GM10266 (cell line): Measurements from ENCODE around the gene FOXL1.

Experiments
- DNase-seq: peaks from one replicate; pipeline ENCODE4 v3.0.0; 2012; ENCODE audit errors: extremely low spot score
- TF ChIP-seq, protein P1 (sequence below): IDR thresholded peaks from 2 replicates; pipeline ENCODE4 v1.5.1; 2012; ENCODE audit warnings: mild to moderate bottlenecking, low read depth; ENCODE audit not compliant: control insufficient read depth, insufficient read depth; ENCODE audit errors: missing control alignments

The FOXL1 gene

DNA sequence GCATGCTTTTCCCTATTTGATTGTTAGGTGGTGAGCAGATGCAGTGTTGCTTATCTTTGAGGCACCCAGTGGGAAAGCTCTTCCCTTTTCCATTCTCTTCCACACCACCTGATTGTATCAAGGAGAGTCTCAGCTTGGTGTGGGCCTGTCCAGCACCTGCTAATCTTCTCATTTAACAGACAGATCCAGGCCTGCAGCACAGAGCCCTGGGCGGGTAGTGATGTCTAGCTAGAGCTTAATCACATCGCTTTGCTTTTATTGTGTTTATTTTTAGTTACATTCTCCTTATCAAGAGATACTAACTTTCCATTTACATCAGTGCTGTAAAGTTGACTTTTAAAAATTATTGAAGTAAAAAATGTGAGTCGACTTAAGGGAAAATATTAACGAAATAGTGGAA is 24.2 kb downstream of the FOXL1 start:
- no peak for DNase-seq
- TF ChIP-seq, protein P1, sequence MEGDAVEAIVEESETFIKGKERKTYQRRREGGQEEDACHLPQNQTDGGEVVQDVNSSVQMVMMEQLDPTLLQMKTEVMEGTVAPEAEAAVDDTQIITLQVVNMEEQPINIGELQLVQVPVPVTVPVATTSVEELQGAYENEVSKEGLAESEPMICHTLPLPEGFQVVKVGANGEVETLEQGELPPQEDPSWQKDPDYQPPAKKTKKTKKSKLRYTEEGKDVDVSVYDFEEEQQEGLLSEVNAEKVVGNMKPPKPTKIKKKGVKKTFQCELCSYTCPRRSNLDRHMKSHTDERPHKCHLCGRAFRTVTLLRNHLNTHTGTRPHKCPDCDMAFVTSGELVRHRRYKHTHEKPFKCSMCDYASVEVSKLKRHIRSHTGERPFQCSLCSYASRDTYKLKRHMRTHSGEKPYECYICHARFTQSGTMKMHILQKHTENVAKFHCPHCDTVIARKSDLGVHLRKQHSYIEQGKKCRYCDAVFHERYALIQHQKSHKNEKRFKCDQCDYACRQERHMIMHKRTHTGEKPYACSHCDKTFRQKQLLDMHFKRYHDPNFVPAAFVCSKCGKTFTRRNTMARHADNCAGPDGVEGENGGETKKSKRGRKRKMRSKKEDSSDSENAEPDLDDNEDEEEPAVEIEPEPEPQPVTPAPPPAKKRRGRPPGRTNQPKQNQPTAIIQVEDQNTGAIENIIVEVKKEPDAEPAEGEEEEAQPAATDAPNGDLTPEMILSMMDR: no peak

DNA sequence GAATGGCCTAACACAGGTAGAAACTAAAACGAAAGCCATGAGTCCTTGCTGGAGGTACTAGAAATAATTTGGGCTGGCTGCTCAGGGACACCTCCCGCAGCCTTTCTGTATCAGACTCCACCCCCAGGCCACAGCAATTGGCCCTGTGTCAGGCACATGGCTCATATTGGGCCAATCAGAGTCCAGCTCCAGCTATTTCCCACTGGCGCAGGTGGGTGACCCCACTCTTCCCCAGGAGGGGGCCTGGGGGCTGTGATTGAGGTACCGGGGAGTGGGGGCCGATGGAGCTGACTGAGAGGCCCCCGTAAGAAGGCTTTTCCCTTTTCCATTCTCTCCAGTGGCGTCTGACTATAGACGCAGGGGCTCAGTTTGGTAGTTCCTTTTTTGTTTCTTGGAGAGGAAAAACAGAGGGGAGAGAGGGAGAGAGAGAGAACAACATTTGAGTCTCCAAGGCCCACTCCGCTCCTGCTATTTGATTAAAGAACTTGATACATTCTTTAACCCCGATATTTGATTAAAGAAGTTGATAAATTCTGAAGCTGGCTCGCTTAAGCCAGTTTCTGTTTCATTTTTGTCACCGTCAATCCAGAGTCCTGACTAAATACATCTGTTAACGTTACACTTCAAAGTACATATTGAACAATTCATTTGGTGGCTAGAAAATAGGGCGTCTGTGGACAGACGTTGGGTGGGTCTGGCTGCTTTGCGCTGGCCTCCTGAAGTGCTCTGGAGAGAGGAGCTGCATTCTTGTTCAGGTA is 26.3 kb downstream of the FOXL1 start:
- TF ChIP-seq, protein P1: no peak
- DNase-seq: peak; percentile 61

DNA sequence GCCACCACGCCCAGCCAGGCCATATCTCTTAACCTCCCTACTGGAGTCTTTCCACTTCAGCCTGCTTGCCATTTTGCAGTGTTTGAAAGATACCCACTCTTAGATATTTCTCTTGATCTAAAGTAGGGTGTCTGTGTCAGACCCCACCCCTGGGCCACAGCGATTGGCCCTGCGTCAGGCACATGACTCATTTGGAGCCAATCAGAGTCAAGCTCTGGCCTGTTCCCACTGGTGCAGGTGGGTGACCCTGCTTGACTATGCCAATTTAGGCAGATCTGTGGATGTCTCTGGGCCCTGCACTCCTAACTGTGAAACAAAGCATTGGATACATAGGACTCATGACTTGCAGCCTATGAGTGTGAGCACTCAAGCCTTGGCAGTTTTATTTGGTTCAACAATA is 27.6 kb downstream of the FOXL1 start:
- TF ChIP-seq, protein P1: no peak
- DNase-seq: no peak

DNA sequence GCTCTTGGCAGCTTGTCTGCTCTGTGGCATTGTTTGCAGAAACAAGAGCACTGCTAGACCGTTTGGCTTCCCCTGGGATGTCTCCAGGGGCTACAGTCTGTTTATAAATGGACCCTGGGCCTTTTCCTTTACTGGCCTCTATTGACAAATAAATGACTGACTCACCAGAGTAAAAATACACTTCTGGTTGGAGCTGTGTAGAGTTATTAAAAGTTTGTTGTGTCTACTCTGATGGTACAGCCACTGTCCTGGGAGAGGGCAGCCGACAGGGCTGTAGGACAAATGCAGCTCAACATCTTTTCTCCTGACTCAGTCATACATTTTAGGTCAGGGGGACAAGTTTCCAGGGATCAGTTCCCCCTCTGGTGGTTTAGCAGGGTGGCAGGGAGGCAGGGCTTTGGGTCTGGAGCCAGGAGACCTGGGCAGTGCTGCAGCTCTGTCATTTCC is 30.0 kb downstream of the FOXL1 start:
- no peak for DNase-seq
- TF ChIP-seq, protein P1: no peak

DNA sequence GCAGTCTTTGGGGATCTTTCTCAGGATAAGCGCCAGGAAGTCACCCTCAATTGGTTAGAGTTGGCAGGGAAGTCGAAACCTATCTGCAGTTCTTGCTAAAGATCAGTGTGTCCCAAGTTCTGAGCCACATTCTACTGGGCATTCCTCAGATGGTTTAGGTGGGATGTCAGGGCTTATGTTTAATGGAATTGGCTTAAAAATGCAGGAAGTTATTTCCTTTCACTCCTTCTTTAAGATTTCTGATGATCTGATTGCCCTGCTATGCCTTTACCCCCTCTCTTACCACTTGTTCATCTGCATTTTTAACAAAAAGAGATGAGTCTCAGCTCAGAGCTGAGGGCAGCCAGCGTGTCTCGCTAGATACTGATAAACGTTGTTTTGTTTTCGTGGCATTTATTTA is 30.8 kb downstream of the FOXL1 start:
- DNase-seq: no peak
- TF ChIP-seq, protein P1: no peak

DNA sequence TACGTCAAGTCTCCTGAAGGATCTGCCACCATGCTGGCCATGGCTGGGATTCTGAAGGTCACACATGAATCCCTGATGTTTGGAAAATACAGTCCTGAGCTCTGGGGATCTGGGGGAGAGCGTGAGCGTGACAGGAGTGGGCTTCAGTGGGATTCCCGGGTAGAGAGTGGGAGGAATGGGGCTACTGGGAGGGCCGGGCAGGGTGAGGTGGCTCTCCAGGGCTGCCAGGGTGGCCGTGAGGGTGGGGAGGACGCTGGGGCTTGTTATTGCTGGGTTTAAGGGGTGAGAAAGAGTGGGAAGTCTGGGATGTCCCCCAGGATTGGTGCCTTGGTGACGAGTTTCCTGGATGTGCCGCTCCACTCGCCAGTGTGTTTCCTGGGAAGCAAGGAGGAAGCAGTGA is 31.3 kb downstream of the FOXL1 start:
- TF ChIP-seq, protein P1: no peak
- no peak for DNase-seq

DNA sequence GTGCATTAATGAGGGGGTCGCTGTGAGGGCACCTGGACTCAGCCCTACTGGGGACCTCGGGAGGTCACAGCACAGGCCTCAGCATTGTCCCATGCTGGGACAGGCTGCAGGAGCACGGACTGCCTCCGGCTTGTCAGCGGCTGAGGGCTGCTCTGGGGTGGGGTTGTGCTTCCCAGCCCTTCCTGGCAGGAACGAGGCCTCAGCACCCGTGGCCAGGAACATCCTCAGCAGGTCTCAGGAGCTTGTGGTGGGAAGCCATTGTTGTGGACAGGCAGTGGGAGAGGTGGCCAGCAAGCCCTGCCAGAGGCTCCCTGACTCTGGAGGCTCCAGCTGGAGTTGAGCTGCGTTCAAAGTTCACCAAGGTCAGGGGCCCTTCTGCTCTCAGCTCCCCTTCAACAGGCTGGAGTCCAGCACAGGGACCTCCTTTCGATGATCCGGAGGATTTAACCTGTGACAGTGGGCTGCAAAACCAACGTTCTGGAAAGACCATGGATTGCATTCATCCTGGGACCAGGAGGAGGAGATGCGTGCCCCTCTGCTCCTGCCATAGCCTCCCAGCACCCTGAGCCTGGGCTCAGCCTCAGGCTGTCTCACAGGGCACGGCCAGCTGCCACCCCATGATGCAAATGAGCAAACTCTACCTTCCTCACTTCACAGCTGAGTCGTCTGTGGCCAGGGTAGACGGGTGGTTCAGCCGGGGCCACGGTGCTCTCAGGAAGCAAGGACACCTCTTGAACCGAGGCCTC is 32.6 kb downstream of the FOXL1 start:
- TF ChIP-seq, protein P1: no peak
- no peak for DNase-seq
